Thoracic aorta (tissue), 2 donors: ENCODE measurements around the gene LCOR. TPM values are rescaled to one million over a fixed set of nuclear protein-coding genes. Genes with fewer than 3 reads are reported as not detected.

Source experiments
- ATAC-seq: fragments of 150-250 bp; one replicate; pipeline ENCODE4 v1.8.0; 2017; ENCODE audit warnings: low read depth; ENCODE audit not compliant: insufficient number of reproducible peaks, low FRiP score
- DNase-seq: peaks from one replicate; pipeline ENCODE4 v3.0.0-alpha.2; 2020; ENCODE audit warnings: low spot score
- H3K27ac ChIP-seq, 2 donors: fragments of 200-600 bp; sonication (generic); 1 replicate in 1 of 2; 2 replicates in 1 of 2; pipeline ENCODE4 v1.5.1; 2016; ENCODE audit warnings: mild to moderate bottlenecking in 2 of 2, moderate library complexity in 2 of 2
- H3K27me3 ChIP-seq: fragments of 200-600 bp; sonication (generic); replicated peaks from 2 replicates; pipeline ENCODE4 v1.6.0; 2016; ENCODE audit warnings: mild to moderate bottlenecking; ENCODE audit not compliant: insufficient read depth
- H3K36me3 ChIP-seq: fragments of 200-600 bp; sonication (generic); one replicate; pipeline ENCODE4 v1.5.1; 2016
- H3K4me1 ChIP-seq, 2 donors: fragments of 200-600 bp; sonication (generic); 1 replicate in 1 of 2; 2 replicates in 1 of 2; pipeline versions ENCODE4 v1.5.1 to v1.6.0; 2016; ENCODE audit warnings: low read depth in 2 of 2, mild to moderate bottlenecking in 1 of 2; ENCODE audit not compliant: control insufficient read depth in 1 of 2
- H3K4me3 ChIP-seq: fragments of 200-600 bp; sonication (generic); 2 replicates; pipeline ENCODE4 v1.5.1; 2016; ENCODE audit warnings: mild to moderate bottlenecking
- H3K9me3 ChIP-seq: fragments of 200-600 bp; sonication (generic); 2 replicates; pipeline ENCODE4 v1.5.1; 2016
- total RNA-seq, 2 donors: library from RNA; depleted of rRNA; stranded (reverse); fragments of >200 nt; gene quantifications; one replicate each; pipeline versions ENCODE4 v1.1.0 to v1.2.3, GENCODE V29; 2016
- TF ChIP-seq, protein P1 (sequence below): fragments of 200-600 bp; sonication (generic); IDR thresholded peaks from one replicate; pipeline ENCODE4 v1.5.1; 2019; ENCODE audit warnings: antibody characterized with exemption

Gene LCOR
- total RNA-seq, 2 donors from 2014 or later, result 18.3 to 23.3 TPM

DNA sequence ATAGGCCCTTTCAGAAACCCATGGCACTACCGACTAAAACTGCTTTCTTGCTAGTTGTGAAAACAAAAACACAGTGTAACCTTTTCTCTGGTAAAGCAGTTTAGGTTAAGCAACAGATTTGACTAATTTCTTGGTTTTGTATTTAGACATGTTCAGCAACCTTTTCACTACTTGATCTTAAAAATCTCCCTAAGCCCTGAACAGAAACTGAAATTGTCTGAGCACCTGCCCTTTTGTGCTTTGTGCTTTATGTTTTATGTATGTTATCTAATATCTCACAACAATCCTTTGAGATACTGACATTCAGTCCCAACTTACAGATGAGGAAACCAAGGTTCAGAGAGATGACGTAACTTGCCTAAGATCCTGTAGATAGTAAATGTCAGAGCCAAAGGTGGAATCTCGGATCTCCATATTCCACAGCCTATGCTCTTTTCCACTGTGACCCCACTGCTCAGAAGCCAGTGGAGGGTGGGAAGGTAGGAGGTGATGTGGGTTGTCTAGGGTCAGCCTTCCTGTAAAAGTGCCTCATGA, 146.6 kb downstream of the LCOR start:
- TF ChIP-seq, protein P1, sequence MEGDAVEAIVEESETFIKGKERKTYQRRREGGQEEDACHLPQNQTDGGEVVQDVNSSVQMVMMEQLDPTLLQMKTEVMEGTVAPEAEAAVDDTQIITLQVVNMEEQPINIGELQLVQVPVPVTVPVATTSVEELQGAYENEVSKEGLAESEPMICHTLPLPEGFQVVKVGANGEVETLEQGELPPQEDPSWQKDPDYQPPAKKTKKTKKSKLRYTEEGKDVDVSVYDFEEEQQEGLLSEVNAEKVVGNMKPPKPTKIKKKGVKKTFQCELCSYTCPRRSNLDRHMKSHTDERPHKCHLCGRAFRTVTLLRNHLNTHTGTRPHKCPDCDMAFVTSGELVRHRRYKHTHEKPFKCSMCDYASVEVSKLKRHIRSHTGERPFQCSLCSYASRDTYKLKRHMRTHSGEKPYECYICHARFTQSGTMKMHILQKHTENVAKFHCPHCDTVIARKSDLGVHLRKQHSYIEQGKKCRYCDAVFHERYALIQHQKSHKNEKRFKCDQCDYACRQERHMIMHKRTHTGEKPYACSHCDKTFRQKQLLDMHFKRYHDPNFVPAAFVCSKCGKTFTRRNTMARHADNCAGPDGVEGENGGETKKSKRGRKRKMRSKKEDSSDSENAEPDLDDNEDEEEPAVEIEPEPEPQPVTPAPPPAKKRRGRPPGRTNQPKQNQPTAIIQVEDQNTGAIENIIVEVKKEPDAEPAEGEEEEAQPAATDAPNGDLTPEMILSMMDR, result no peak
- H3K4me3 ChIP-seq, result no peak overlapping the region
- ATAC-seq, result no peak

GRCh38 chr10:96982149-96982930, 150.2 kb downstream of the LCOR start:
- DNase-seq, result no peak
- TF ChIP-seq, protein P1, result no peak
- Histone ChIP-seq H3K4me1 (no peaks in the 10 kb centered on the region), H3K27ac (no peak overlapping the region), H3K27me3 (no peaks in the 10 kb centered on the region), H3K9me3 (no peaks in the 10 kb centered on the region), H3K4me3 (no peak overlapping the region), H3K36me3 (no peaks in the 10 kb centered on the region)
- ATAC-seq, result no peak

More for the DNA sequence above, 146.6 kb downstream of the LCOR start:
- no peak for DNase-seq
- Histone ChIP-seq H3K9me3 (no peaks in the 10 kb centered on the region), H3K27me3 (no peaks in the 10 kb centered on the region), H3K36me3 (no peaks in the 10 kb centered on the region), H3K27ac (no peak overlapping the region), H3K4me1 (no peaks in the 10 kb centered on the region)

- Histone ChIP-seq H3K27me3 (no peaks in the 10 kb centered on the region), H3K27ac (no peak overlapping the region), H3K4me3 (peak overlapping the region; percentile 27), H3K36me3 (no peaks in the 10 kb centered on the region), H3K4me1 (peaks cover 5 to 15% of the 10 kb centered on the region in 2 donors), H3K9me3 (no peaks in the 10 kb centered on the region)
- ATAC-seq (no peak), DNase-seq (no peak)
- TF ChIP-seq, protein P1, result no peak
Observed at GRCh38 chr10:96984541-96985131, 152.5 kb downstream of the LCOR start.

DNA sequence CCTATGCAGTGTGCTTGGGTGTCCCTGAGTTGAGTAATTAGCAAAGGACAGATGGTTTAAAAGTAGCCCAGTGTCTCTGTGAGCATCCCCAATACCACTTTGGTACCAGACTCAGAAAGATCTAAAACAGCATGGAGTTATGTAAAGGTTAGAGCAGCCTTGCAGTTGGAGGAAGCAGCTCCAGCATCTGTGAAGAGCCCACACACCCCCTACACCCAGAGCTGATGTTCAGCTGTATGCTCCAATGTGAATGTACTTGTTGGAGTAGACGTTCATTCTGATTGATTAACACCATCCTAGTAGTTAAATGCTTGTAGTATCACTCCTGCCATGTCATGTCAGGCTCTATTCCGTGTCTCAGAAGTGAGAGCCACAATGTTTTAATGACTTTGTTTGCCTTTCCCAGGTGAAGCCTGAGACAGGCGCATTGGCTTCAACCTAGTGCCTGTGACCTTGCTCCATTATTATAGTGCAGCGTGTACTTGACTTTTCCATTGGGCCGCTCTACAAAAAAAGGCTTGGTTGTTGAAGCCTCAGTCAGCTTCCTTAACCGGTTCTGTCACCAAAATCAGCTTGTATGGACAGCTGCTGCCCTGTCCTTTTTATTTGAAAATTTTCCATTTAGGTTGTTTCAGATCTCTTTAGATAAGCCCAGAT, 154.2 kb downstream of the LCOR start:
- no peak overlapping the region for H3K27ac ChIP-seq
- no peaks in the 10 kb centered on the region for H3K36me3 ChIP-seq
- DNase-seq (no peak), ATAC-seq (no peak)
- TF ChIP-seq, protein P1, result no peak
- no peaks in the 10 kb centered on the region for H3K27me3 ChIP-seq
- H3K9me3 ChIP-seq, result no peaks in the 10 kb centered on the region
- H3K4me3 ChIP-seq, result no peak overlapping the region
- H3K4me1 ChIP-seq, result peaks cover 12 to 31% of the 10 kb centered on the region in 2 donors
